ENCODE measurements around the gene DDX43. TPM values are rescaled to one million over a fixed set of nuclear protein-coding genes. Genes with fewer than 3 reads are reported as not detected.

Gene DDX43
- 0.43 and 0.48 TPM in 2 replicates for total RNA-seq

DNA sequence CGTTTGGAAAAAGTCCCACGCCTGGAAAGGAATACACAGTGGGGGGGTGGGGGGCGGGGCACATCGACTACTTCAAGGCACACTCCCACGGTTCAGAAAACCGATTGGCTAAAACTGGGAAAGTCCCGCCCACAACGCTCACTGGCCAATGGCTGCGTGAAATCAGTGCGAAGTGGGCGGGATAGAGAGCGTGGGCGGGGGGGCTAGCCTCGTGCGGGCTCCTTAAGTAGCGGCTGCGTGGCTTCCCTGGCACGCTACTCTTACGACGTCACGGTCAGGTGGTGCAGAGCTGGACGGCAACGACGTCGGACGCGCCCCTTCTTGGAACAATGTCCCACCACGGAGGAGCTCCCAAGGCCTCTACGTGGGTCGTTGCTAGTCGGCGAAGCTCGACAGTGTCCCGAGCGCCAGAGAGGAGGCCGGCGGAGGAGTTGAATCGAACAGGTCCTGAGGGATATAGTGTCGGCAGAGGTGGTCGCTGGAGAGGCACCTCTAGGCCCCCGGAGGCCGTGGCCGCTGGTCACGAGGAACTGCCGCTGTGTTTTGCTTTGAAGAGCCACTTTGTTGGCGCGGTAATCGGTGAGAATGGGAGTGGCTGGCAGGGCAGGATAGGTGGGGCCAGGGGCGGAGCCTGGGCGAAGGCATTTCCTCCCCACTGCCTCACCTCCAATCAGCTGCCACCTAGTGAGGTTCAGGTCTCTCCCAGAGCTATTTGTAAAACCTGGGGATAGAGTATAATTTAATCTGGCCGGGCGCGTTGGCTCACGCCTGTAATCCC lies at the start of gene DDX43:
DDX43 (plus strand) TSS at position 252 of the 778 bp plus-strand sequence; CDS start at position 330, 78 bp downstream.

DNA sequence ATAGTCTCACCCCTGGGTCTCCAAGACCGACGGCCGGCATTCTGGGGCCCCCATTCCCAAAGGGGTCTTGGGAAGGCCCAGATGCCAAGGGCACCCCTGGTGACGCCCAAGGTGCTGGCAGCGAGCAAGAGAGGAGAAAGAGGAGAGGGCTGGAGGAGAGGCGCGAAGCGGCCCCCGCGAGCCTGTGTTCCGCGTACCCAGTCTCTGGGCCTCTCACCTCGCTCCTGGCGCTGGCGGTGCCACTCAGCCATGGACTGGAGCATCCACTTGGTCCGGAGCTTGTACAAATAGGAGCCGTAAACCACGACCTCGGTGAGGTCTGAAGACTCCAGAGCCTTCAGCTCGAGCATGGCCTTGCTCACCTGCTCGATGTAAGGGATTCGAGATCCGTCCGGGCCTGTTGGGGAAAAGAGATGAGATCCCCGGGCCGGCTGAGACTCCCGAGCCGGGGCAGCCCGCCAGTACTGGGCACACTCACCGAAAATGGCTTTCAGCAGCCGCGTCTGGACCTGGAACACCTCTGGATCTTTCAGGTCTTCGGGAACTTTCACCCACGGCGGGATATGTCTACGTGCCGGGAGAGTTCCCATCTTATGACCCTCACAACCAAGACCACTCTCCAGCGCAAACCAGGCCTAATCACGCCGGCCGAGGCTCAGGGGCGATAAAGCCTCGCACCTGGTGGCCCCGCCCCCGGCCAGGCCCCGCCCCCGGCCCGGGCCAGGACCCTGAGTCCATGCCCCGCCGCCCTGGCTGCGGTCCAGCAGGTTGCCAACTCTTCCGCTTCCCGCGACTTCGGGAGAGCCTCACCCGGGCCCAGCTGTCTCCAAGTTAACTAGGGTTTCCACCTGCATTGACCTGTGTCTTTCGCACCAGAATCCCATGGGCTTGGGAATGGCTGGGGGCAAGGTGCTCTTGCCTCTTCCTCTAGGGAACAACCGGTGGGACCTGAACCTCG lies 40.7 kb upstream of the DDX43 start, which contains the start of gene DPPA5:
DPPA5 (minus strand) TSS at position 641 of the 958 bp plus-strand sequence; CDS start at position 590, 51 bp downstream.

DNA sequence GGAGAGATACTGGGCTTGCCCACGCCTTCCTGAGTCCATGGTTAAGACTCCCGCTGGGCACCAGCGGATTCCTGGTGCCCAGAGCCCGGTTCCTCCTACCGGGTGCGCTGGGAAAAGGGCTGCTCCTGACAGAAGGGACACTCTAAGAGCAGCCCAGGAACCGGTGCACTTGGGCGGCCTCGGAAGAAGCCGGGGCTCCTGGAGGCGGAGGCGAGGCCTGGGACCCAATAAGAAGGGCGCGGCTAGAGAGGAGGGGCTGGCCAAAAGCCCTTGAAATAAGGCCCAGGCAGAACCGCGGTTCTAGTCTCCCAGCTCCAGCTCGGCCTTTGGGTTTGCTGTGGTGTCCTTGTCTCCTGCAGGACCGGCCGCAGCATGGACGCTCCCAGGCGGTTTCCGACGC lies 32.3 kb upstream of the DDX43 start, which contains the start of gene KHDC3L:
KHDC3L (plus strand) TSS at position 301 of the 400 bp plus-strand sequence; CDS start at position 373, 72 bp downstream.

DNA sequence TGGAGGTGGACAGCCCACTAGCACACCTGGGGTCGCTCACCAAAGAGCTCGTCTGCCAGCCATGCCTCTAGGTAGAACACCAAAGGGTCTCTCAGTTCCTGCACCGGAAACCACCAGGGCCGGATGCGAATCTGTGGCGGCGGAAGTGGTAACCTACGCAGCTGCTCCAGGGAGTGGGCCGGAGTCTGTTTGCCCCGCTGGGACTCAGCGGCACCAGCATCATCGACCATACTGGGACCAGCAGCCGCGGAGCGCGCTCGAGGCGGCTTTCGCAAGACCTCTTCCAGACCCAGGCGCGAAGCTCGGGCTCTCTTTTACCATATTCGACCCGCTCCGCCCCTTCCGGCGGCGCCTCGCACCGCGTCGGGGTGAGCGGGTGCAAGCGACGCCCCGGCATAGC lies 25.1 kb upstream of the DDX43 start, which contains the start of gene OOEP:
OOEP (minus strand) TSS at position 335 of the 400 bp plus-strand sequence; CDS start at position 230, 105 bp downstream.

DNA sequence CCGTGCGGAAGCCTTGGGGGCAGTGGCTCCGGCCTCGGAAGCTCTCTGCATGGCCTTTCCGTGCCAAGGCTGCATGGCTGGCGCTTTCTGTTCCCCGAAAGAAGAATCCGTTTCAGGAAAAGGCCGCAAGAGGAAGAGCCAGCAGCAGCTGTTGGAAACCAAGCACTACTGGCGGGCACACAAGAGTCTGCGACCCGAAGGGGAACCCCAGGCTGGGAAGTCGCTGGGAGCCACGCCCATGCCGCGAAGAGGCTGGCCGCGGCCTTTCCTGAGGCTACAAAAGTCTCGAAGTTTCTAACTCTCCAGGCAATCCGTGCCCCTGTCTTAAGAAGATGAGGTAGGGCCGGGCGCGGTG lies 57.5 kb downstream of the DDX43 start, which contains the start of gene CGAS:
CGAS (minus strand) TSS at position 191 of the 355 bp plus-strand sequence; CDS start at position 75, 116 bp downstream.

DNA sequence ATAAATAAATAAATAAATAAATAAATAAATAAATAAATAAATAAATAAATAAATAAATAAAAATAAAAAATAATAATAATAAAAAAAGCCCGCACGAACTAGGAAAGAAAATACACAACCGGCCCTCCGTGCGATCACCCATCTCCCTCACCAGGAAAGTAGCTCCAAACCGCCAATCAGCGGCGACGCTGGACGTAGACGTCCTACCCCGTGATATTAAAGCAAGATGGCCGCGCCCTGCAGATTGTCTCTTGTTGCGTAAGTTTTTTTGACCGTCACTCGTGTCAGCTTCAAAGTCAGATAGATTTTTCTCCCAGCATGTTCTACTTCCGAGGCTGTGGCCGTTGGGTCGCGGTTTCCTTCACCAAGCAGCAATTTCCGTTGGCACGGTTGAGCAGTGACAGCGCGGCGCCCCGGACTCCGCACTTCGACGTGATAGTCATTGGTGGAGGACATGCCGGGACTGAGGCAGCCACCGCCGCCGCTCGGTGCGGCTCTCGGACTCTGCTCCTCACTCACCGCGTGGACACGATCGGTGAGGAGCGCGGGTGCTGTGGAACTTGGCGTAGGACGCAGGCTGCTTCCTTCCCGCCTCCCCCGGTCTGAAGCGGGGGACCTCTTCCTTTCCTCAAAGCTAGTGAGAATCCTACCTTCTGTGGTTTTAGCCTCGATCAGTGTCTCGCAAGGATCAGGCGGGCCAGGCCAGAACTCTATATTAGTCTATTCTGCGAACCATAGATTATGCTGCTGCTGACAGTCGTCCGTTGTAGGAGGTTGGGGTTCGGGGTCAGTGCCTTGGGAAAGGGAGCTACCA lies 67.1 kb downstream of the DDX43 start, which contains the start of gene MTO1:
MTO1 (plus strand) TSS at position 201 of the 814 bp plus-strand sequence; CDS start at position 319, 118 bp downstream.

Other genes with a start within 250 kb of the DDX43 start
- not detected in 2 replicates for gene KHDC1L, start 169.3 kb upstream of the DDX43 start, total RNA-seq
- gene KHDC1, start 131.6 kb upstream of the DDX43 start, total RNA-seq, result 0.24 and 1.5 TPM in 2 replicates
- not detected in 2 replicates for gene DPPA5, start 40.6 kb upstream of the DDX43 start, total RNA-seq
- gene KHDC3L, start 32.2 kb upstream of the DDX43 start, total RNA-seq, result not detected in 2 replicates
- gene OOEP, start 24.9 kb upstream of the DDX43 start, total RNA-seq, result not detected in 2 replicates
- 7.2 and 9.2 TPM in 2 replicates for gene CGAS, start 57.5 kb downstream of the DDX43 start, total RNA-seq
- 25.5 and 45.0 TPM in 2 replicates for gene MTO1, start 66.9 kb downstream of the DDX43 start, total RNA-seq
- 36,570 and 47,739 TPM in 2 replicates for gene EEF1A1, start 126.2 kb downstream of the DDX43 start, total RNA-seq